Measurements from ENCODE around the gene EDARADD.

GRCh38 chr1:236467327-236467641, 73.2 kb downstream of the EDARADD start:
- TF ChIP-seq POLR2AphosphoS5 (IDR thresholded peaks at IDR 0.05; ENCODE audit: low read depth, low read length) = no peak
- TF ChIP-seq POLR2A (IDR thresholded peaks at IDR 0.05; ENCODE audit: low read depth, low read length) = no peak

Data from GM12892 (cell line).